Activated naive CD4-positive, alpha-beta T cell treated with anti-CD3 and anti-CD28 coated beads, Interleukin-2, amount 50 U/mL, for 72 hours (primary cell): Measurements from ENCODE around the gene KHDC1. TPM values are rescaled to one million over a fixed set of nuclear protein-coding genes. Genes with fewer than 3 reads are reported as not detected.
"Not testable (repeated sequence)": the region's sequence is repeated elsewhere in the genome, so short reads cannot be mapped to it uniquely, and the experiment has no call there.

Source experiments
- ATAC-seq, 2 donors: fragments of 150-1000 bp; cut with Tn5 transposase; 2 replicates each; pipeline ENCODE4 v1.10.0; 2021; ENCODE audit warnings: mild to moderate bottlenecking in 2 of 2, moderate library complexity in 2 of 2
- DNase-seq, 2 donors: peaks; one replicate each; pipeline ENCODE4 v3.0.0; 2021 to 2022; ENCODE audit warnings: low spot score in 2 of 2
- H3K27ac Mint-ChIP-seq, 2 donors: one replicate each; pipeline ENCODE4 v1.8.0; 2022; ENCODE audit warnings: mild to moderate bottlenecking in 2 of 2, mixed read lengths in 2 of 2
- H3K36me3 Mint-ChIP-seq, 2 donors: one replicate each; pipeline ENCODE4 v1.8.0; 2022; ENCODE audit warnings: mixed read lengths in 2 of 2
- H3K9me3 Mint-ChIP-seq, 2 donors: one replicate each; pipeline ENCODE4 v1.8.0; 2022; ENCODE audit warnings: mixed read lengths in 2 of 2
- total RNA-seq, 2 donors: library from RNA; stranded (reverse); gene quantifications; one replicate each; pipeline ENCODE4 v1.2.3, GENCODE V29; 2022

KHDC1 gene
- total RNA-seq, 2 donors from 2014 or later, result 2.3 to 4.0 TPM

- Mint-ChIP-seq H3K36me3 (no peaks in the 10 kb centered on the region), H3K9me3 (no peaks in the 10 kb centered on the region), H3K27ac (no peak overlapping the region)
- ATAC-seq, result no peak
- DNase-seq, result no peak
Measured at GRCh38 chr6:73209117-73209516, 53.9 kb downstream of the KHDC1 start.

DNA sequence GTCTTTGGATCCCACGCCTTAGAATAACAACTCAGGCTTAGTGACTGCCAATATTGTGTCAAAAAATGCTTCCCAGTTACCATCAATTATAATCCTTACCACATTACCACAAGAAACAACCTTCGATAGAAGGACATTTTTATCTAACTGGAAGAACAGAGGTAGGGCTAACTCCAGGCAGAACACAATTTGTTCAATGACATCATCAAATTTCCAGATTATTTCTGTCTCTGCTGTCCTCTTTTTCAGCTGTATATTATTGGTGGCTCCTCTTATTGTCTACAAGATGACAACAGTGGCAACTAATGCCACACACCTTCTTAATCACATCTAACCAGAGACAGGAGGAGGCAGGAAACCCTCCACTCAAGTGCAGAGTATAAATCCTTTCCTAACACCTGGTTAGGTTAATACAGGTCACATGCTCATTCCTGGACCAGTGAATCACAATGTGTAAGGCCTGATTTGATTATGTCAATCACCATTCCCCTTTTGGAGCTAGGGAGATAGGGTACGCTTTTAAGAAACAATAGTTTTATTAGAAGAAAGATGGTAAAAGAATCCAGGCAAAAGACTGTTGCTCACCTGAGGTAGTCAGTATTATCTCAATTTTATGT, 55.7 kb downstream of the KHDC1 start:
- DNase-seq, result no peak
- H3K27ac Mint-ChIP-seq, result no peak overlapping the region
- no peaks in the 10 kb centered on the region for H3K36me3 Mint-ChIP-seq
- ATAC-seq, result no peak
- no peaks in the 10 kb centered on the region for H3K9me3 Mint-ChIP-seq

- no peaks in the 10 kb centered on the region for H3K36me3 Mint-ChIP-seq
- no peaks in the 10 kb centered on the region for H3K9me3 Mint-ChIP-seq
- no peak overlapping the region for H3K27ac Mint-ChIP-seq
- ATAC-seq (no peak), DNase-seq (no peak)
Measured at GRCh38 chr6:73204252-73204651, 58.7 kb downstream of the KHDC1 start.

- DNase-seq, result no peak
- Mint-ChIP-seq H3K27ac (no peak overlapping the region), H3K9me3 (no peaks in the 10 kb centered on the region), H3K36me3 (no peaks in the 10 kb centered on the region)
- no peak for ATAC-seq
Measured at GRCh38 chr6:73203098-73203497, 59.9 kb downstream of the KHDC1 start.

DNA sequence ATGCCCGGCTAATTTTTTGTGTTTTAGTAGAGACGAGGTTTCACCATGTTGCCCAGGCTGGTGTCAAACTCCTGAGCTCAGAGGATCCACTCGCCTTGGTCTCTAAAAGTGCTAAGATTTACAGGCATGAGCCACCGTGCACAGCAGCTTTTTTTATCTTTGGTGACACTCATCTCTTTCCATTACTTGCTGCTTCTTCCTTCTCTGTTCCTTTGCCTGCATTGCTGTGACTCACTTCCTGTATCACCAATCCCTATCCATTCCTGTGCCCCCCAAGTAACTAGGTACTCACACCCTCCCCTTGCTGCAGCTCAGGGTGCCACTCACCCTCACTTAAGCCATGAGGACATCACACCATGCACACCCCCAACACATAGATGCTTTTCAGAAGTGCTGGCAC, 62.3 kb downstream of the KHDC1 start:
- Mint-ChIP-seq H3K9me3 (no peaks in the 10 kb centered on the region), H3K36me3 (no peaks in the 10 kb centered on the region), H3K27ac (no peak overlapping the region)
- DNase-seq, result no peak
- no peak for ATAC-seq

DNA sequence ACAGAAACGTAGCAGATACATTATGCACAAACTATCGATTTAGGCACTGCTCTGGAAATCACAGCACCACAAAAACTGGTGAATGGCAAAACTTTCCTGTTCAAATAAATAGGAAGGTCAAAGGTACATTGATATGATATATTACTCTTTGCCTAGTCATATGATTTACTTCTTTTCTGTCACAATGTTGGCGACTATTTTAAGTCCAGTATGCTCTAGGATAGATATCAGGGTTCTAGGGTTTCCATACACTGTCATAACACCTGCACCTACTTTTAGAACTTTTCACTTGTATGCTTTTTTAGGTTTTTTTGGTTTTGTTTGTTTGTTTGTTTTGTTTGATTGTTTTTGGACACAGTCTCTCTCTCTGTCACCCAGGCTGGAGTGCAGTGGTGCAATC, 62.7 kb downstream of the KHDC1 start:
- Mint-ChIP-seq H3K9me3 (no peaks in the 10 kb centered on the region), H3K36me3 (no peaks in the 10 kb centered on the region), H3K27ac (no peak overlapping the region)
- DNase-seq, result no peak
- ATAC-seq, result no peak

DNA sequence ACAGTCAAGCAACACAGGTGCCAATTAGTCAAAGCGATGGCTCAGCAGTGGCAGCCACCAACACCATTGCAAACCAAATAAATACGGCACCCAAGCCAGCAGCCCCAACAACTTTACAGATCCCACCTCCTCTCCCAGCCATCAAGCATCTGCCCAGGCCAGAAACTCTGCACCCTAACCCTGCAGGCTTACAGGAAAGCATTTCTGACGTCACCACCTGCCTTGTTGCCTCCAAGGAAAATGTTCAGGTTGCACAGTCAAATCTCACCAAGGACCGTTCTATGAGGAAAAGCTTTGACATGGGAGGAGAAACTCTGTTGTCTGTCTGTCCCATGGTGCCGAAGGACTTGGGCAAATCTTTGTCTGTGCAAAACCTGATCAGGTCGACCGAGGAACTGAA, 68.3 kb downstream of the KHDC1 start:
- no peak overlapping the region for H3K27ac Mint-ChIP-seq
- no peaks in the 10 kb centered on the region for H3K36me3 Mint-ChIP-seq
- H3K9me3 Mint-ChIP-seq, result no peaks in the 10 kb centered on the region
- ATAC-seq, result no peak
- DNase-seq, result no peak

DNA sequence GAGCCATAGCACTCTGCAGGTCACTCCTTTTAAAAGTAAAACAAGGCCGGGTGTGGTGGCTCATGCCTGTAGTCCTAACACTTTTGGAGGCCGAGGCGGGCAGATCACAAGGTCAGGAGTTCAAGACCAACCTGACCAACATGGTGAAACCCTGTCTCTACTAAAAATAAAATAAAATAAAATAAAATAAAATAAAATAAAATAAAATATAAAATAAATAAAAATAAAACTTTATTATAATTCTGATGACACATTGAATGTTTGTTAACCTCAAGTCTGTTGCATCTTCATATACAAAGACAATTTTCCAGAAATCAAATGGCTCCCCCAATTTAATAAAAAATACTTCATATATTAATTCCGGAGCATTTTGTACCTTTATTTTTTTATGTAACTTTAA, 69.7 kb downstream of the KHDC1 start:
- H3K9me3 Mint-ChIP-seq, H3K36me3 Mint-ChIP-seq, ATAC-seq, DNase-seq, H3K27ac Mint-ChIP-seq: not testable (repeated sequence)

Other genes starting within 250 kb of the KHDC1 start
- not detected for gene KHDC1L, start 37.7 kb downstream of the KHDC1 start, total RNA-seq
- not detected for gene DPPA5, start 91.1 kb upstream of the KHDC1 start, total RNA-seq
- gene KHDC3L, start 99.5 kb upstream of the KHDC1 start, total RNA-seq, result under 1 TPM in 1 of 2 donors, not detected in 1; 0.23 TPM
- under 1 TPM in 1 of 2 donors, not detected in 1; 0.48 TPM for gene OOEP, start 106.7 kb upstream of the KHDC1 start, total RNA-seq
- under 1 TPM; 0.09 to 0.58 TPM for gene DDX43, start 131.6 kb upstream of the KHDC1 start, total RNA-seq
- gene CGAS, start 189.1 kb upstream of the KHDC1 start, total RNA-seq, result 10 to 100 TPM; 22.1 to 34.6 TPM
- gene MTO1, start 198.5 kb upstream of the KHDC1 start, total RNA-seq, result 10 to 100 TPM; 40.9 to 66.3 TPM